Rectal smooth muscle tissue (tissue), 1 donor: ENCODE measurements around the gene EIF4E.
"Not testable (repeated sequence)": the region's sequence is repeated elsewhere in the genome, so short reads cannot be mapped to it uniquely, and the experiment has no call there.

Experiments
- H3K27ac ChIP-seq: one replicate; pipeline ENCODE4 v1.7.0; 2013; ENCODE audit warnings: low read depth, low read length, inconsistent platforms
- H3K27me3 ChIP-seq: one replicate; pipeline ENCODE4 v1.7.0; 2013; ENCODE audit warnings: low read length; ENCODE audit not compliant: control insufficient read depth, insufficient read depth
- H3K36me3 ChIP-seq: one replicate; pipeline ENCODE4 v1.7.0; 2013; ENCODE audit warnings: low read length; ENCODE audit not compliant: control insufficient read depth, insufficient read depth
- H3K4me1 ChIP-seq: one replicate; pipeline ENCODE4 v1.7.0; 2013; ENCODE audit warnings: low read length; ENCODE audit not compliant: control insufficient read depth, insufficient read depth
- H3K4me3 ChIP-seq: one replicate; pipeline ENCODE4 v1.7.0; 2013; ENCODE audit warnings: low read length
- H3K9ac ChIP-seq: one replicate; pipeline ENCODE4 v1.7.0; 2013; ENCODE audit warnings: low read length

The EIF4E gene

GRCh38 chr4:98891478-98892337, 37.2 kb downstream of the EIF4E start:
- no peaks in the 10 kb centered on the region for H3K27me3 ChIP-seq

DNA sequence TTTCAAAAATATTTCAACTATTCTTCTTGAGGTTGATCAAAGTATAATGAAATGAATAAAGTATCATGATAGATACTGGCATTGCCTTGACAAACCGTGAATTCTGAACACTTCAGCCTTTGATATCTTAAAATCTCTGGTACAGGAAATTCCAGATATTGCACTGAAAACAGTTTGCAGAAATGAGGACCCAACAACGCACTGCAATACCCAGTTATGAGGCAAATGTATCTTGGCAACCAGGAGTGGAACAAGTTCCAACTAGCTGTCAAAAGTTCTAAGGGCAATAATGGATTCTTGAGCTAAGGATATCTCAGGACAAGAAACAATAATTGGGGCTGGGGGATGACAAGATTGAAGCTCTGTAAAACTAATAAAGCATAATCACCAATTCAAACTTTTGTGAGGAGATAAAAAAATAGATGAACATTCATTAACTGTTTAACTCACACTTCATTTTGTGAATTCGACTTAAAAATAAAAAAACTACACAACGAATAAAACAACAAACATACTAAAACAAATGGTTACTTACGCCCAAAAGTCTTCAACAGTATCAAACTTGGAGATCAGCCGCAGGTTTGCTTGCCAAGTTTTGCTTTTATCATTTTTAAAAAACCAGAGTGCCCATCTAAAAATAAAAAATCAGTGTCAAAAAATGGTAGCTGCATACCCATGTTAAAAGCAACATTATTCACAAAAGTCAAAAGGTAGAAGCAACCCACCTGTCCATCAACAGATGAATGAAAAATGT, 38.1 kb downstream of the EIF4E start:
- Histone ChIP-seq H3K27me3 (no peaks in the 10 kb centered on the region), H3K4me3 (no peak overlapping the region), H3K27ac (no peak overlapping the region), H3K36me3 (peaks cover 5% of the 10 kb centered on the region), H3K4me1 (no peaks in the 10 kb centered on the region), H3K9ac (no peak overlapping the region)

More at GRCh38 chr4:98891478-98892337, 37.2 kb downstream of the EIF4E start:
- Histone ChIP-seq H3K4me1 (no peaks in the 10 kb centered on the region), H3K36me3 (peaks cover 3% of the 10 kb centered on the region), H3K9ac (no peak overlapping the region), H3K4me3 (no peak overlapping the region), H3K27ac (no peak overlapping the region)

GRCh38 chr4:98887145-98887544, 41.8 kb downstream of the EIF4E start:
- no peak overlapping the region for H3K9ac ChIP-seq
- no peaks in the 10 kb centered on the region for H3K27me3 ChIP-seq
- no peak overlapping the region for H3K4me3 ChIP-seq
- H3K27ac ChIP-seq: no peak overlapping the region
- peaks cover 7% of the 10 kb centered on the region for H3K36me3 ChIP-seq
- H3K4me1 ChIP-seq: no peaks in the 10 kb centered on the region

GRCh38 chr4:98886382-98886781, 42.6 kb downstream of the EIF4E start:
- not testable (repeated sequence) for H3K4me3 ChIP-seq, H3K27me3 ChIP-seq, H3K36me3 ChIP-seq, H3K27ac ChIP-seq, H3K4me1 ChIP-seq, H3K9ac ChIP-seq

DNA sequence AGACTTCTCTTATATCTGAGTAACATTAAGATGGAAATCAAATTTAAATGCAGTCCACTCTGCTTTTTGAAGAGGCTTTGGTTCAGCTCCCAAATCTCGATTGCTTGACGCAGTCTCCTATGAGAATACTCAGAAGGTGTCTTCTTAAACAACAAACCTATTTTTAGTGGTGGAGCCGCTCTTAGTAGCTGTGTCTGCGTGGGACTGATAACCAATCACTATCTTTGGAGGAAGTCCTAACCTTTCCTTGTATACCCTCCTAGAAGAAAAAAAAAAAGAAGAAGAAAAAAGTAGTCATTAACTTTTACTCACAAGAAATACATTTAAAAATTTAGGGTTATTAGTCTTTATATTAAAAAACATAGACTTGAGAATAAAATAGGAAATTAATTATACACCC, 48.0 kb downstream of the EIF4E start:
- not testable (repeated sequence) for H3K4me1 ChIP-seq, H3K9ac ChIP-seq, H3K36me3 ChIP-seq, H3K27ac ChIP-seq, H3K27me3 ChIP-seq, H3K4me3 ChIP-seq

DNA sequence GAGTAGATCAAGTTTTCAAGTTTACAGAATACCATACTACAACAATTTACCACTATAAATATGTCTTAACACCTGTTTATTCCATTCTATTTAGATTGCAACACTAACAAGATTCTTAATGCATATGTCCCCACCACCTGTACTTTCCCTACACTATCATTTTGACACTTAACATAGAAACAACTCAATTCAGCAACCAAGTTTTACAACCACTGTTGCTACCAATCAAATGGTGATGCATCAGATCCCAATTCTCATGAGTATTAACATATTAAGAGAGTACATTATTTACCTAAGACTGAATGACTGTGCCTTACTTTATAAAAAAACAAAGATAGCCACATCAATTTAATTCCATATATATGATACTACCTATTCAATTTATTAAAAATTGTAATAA, 49.4 kb downstream of the EIF4E start:
- no peak overlapping the region for H3K27ac ChIP-seq
- H3K27me3 ChIP-seq: no peaks in the 10 kb centered on the region
- H3K9ac ChIP-seq: no peak overlapping the region
- no peak overlapping the region for H3K4me3 ChIP-seq
- peaks cover 2% of the 10 kb centered on the region for H3K36me3 ChIP-seq
- no peaks in the 10 kb centered on the region for H3K4me1 ChIP-seq

DNA sequence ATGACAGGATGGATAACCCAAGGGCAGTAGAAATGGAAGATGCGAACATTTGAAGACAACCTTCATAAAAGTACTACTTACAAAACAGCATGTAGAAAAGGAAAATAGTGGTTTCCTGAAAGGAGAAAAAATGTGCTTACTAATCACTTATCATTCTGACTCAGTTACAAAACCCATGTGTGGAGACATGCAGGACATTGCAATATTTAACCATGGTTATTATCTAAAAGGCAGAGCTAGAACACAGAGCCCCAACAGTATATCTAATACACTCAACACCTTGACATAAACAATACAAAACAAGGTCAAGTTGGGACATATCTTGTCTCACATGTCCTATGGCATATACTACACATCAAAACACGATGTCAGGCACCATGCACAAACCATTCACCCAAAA, 55.9 kb downstream of the EIF4E start:
- H3K4me3 ChIP-seq: no peak overlapping the region
- no peak overlapping the region for H3K9ac ChIP-seq
- no peaks in the 10 kb centered on the region for H3K27me3 ChIP-seq
- H3K27ac ChIP-seq: no peak overlapping the region
- H3K4me1 ChIP-seq: no peaks in the 10 kb centered on the region
- H3K36me3 ChIP-seq: no peaks in the 10 kb centered on the region

- H3K4me3 ChIP-seq, H3K36me3 ChIP-seq, H3K9ac ChIP-seq, H3K27ac ChIP-seq, H3K27me3 ChIP-seq, H3K4me1 ChIP-seq: not testable (repeated sequence)
Measured at GRCh38 chr4:98872120-98872906, 56.6 kb downstream of the EIF4E start.

- no peak overlapping the region for H3K4me3 ChIP-seq
- no peaks in the 10 kb centered on the region for H3K4me1 ChIP-seq
- no peaks in the 10 kb centered on the region for H3K36me3 ChIP-seq
- H3K27ac ChIP-seq: no peak overlapping the region
- H3K9ac ChIP-seq: no peak overlapping the region
- H3K27me3 ChIP-seq: no peaks in the 10 kb centered on the region
Measured at GRCh38 chr4:98867648-98868047, 61.3 kb downstream of the EIF4E start.

DNA sequence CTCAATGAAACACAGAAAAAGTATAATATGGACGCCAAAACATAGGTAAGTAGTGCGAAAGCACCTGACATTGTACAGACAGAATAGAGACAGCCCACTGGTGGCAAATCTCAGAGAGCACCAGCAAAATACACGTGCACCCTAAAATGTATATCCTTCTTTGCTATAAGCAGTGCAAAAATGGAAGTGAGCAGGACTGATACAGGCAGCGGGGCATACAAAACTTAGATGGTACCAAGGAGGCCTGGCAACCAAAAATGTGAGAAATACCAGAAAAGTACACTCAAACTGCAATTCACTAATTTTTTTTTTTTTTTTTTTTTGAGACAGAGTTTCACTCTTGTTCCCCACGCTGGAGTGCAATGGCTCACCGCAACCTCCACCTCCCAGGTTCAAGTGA, 63.9 kb downstream of the EIF4E start:
- Histone ChIP-seq H3K27me3 (no peaks in the 10 kb centered on the region), H3K4me3 (no peak overlapping the region), H3K9ac (no peak overlapping the region), H3K36me3 (no peaks in the 10 kb centered on the region), H3K4me1 (no peaks in the 10 kb centered on the region), H3K27ac (no peak overlapping the region)

DNA sequence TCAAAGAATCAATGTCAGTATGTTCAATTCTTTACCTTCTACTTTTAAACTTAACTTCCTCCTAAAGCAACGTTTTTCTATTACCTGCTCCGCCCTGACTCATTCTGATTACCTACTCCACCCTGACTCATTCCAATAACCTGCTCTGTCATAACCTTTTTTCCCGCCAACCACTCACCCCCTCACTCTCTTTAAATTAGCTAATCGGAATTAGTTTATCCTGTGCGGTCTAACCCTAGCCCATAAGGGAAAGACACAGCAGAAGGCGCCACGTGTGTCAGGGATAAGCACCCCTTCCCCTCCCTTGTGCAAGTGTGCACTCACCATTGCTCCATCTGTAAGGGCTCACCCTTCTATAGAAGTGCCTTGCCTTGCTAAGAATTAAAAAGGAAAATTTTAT, 64.4 kb downstream of the EIF4E start:
- Histone ChIP-seq H3K4me3 (no peak overlapping the region), H3K9ac (no peak overlapping the region), H3K36me3 (no peaks in the 10 kb centered on the region), H3K27ac (no peak overlapping the region), H3K4me1 (no peaks in the 10 kb centered on the region), H3K27me3 (no peaks in the 10 kb centered on the region)

GRCh38 chr4:98862371-98862770, 66.6 kb downstream of the EIF4E start:
- Histone ChIP-seq H3K27me3 (no peaks in the 10 kb centered on the region), H3K27ac (no peak overlapping the region), H3K4me3 (no peak overlapping the region), H3K4me1 (no peaks in the 10 kb centered on the region), H3K9ac (no peak overlapping the region), H3K36me3 (no peaks in the 10 kb centered on the region)
